Mucosa of rectum (tissue), 2 donors: ENCODE measurements around the gene WDFY3.

Source experiments
- H3K27ac ChIP-seq, 2 donors: one replicate each; pipeline ENCODE4 v1.7.0; 2013; ENCODE audit warnings: inconsistent platforms in 2 of 2, low read depth in 2 of 2, low read length in 2 of 2
- H3K27me3 ChIP-seq, 2 donors: one replicate each; pipeline ENCODE4 v1.7.0; 2013; ENCODE audit warnings: low read length in 2 of 2; ENCODE audit not compliant: control insufficient read depth in 2 of 2, insufficient read depth in 2 of 2
- H3K36me3 ChIP-seq, 2 donors: one replicate each; pipeline ENCODE4 v1.7.0; 2013; ENCODE audit warnings: low read length in 2 of 2; ENCODE audit not compliant: control insufficient read depth in 2 of 2, insufficient read depth in 2 of 2
- H3K4me1 ChIP-seq, 2 donors: one replicate each; pipeline ENCODE4 v1.7.0; 2013; ENCODE audit warnings: low read length in 2 of 2, mild to moderate bottlenecking in 1 of 2; ENCODE audit not compliant: control insufficient read depth in 2 of 2, insufficient read depth in 2 of 2
- H3K4me3 ChIP-seq, 2 donors: one replicate each; pipeline ENCODE4 v1.7.0; 2013; ENCODE audit warnings: low read length in 2 of 2
- H3K9ac ChIP-seq, 2 donors: one replicate each; pipeline ENCODE4 v1.7.0; 2013; ENCODE audit warnings: low read length in 2 of 2, low read depth in 1 of 2, mild to moderate bottlenecking in 1 of 2
- H3K9me3 ChIP-seq, 2 donors: one replicate each; pipeline ENCODE4 v1.7.0; 2013; ENCODE audit warnings: low read length in 2 of 2; ENCODE audit not compliant: control insufficient read depth in 2 of 2
- donor health status: healthy.
- donor health status: Normal muscosa, but diverticular disease.

WDFY3 gene

DNA sequence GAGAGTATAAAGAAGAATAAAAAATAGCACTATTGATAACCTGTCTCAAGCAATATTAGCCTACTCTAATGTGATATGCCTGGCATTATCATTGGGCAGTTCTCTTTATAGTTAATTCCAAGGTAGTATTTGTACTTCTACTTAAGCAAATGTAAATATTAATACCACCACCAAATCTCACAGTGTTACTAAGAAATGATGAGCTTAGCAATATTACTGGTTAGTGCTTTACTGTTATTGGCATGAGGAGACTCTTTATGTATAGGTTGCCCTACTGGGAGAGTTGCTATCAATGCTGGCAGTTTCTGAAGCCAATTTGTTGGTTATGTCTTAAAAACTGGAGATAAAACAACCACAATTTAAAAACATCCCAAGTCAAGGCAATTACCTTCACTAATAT, 227.9 kb downstream of the WDFY3 start:
- Histone ChIP-seq H3K36me3 (peaks cover 36 to 51% of the 10 kb centered on the region in 2 donors), H3K4me1 (no peaks in the 10 kb centered on the region), H3K9me3 (no peaks in the 10 kb centered on the region), H3K4me3 (no peak overlapping the region), H3K27ac (no peak overlapping the region), H3K9ac (no peak overlapping the region), H3K27me3 (no peaks in the 10 kb centered on the region)

DNA sequence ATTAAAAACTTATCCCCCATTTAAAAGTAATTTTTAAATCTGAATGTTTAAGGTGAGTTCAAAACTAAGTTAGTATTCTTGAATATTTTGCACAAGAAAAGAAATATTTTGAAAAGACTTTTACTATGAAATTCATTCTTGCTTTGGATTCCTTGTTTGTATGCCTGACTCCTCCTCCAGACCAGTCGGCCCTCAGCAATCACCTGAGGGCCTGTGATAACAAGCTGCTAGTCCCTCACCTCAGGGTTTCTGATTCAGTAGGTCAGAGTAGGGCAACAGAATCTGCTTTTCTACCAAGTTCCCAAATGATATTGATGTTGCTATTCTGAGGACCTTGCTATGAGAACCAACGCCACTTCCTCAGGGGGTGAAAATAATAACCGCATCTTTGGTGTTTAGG, 228.8 kb downstream of the WDFY3 start:
- Histone ChIP-seq H3K9me3 (no peaks in the 10 kb centered on the region), H3K9ac (no peak overlapping the region), H3K4me3 (no peak overlapping the region), H3K27ac (no peak overlapping the region), H3K27me3 (no peaks in the 10 kb centered on the region), H3K36me3 (peaks cover 28 to 53% of the 10 kb centered on the region in 2 donors), H3K4me1 (no peaks in the 10 kb centered on the region)

DNA sequence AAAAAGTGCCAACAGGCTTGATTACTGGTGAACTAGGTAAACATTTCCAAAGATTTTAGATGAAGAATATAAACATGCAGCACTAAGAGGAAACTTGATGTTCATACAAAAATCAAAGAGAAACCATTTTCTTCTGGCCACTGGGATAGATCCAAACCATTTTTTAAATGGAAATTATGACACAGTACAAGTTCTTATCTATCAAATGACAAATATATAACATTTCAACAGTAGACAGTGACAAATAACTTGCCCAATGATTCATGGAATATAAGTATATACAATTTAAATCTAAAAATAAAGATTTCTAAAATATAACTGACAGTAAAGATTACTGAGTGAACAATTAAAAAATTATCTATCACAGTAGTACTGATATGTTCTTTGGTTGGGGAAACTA, 232.5 kb downstream of the WDFY3 start:
- H3K9me3 ChIP-seq = no peaks in the 10 kb centered on the region
- H3K36me3 ChIP-seq = peaks cover 15 to 44% of the 10 kb centered on the region in 2 donors
- no peaks in the 10 kb centered on the region for H3K4me1 ChIP-seq
- no peak overlapping the region for H3K27ac ChIP-seq
- no peak overlapping the region for H3K9ac ChIP-seq
- no peak overlapping the region for H3K4me3 ChIP-seq
- no peaks in the 10 kb centered on the region for H3K27me3 ChIP-seq

DNA sequence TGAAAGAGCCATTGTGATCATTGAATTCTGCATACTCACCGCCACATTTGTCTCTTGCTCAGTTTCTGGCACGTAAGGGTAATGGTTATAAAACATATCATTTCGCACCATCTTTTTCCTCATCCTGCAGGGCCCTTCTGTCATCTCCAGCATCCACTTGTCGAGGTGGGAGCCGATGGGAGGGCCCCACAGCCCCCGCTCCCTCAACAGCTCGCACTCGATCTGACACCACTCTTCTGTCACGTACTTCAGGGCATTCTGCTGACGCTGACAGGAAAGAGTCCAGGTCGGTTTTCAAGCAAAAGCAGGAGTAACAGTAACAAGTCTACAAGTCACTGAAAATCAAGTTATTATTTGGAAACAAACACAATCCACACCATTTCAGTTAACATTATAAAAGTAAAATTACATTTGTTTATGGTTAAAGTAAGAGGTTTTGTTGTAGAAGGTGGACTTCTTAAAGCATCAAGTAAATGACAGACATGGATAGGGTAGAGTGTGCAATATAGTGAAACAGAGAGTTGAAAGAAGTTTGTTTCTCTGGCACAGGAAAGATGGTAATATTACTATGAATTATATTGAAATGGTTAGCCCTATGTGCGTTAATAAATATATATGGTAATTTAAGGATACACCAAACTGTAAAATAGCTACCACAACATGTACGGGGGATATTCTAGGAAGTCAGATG, 233.0 kb downstream of the WDFY3 start:
- H3K36me3 ChIP-seq = peaks cover 13 to 39% of the 10 kb centered on the region in 2 donors

DNA sequence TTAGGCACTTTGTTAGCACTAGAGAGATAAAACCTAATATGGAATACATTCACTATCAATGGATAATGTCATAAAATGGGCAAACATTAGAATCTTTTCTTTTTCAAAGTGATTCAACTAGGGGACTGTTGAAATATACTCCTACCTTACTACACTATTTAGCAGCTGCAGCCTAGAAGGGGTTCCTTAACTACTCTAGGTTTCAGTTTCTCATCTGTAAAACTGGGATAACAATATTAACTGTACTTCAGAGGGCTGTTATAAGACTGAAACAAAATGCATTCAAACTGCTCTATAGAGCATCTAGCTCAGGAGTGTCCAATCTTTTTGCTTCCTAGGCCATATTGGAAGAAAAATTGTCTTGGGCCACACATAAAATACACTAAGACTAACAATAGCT, 236.1 kb downstream of the WDFY3 start:
- Histone ChIP-seq H3K9ac (no peak overlapping the region), H3K9me3 (no peaks in the 10 kb centered on the region), H3K4me3 (no peak overlapping the region), H3K27me3 (no peaks in the 10 kb centered on the region), H3K36me3 (peaks cover 5 to 25% of the 10 kb centered on the region in 2 donors), H3K4me1 (no peaks in the 10 kb centered on the region), H3K27ac (no peak overlapping the region)

More for the DNA sequence above, 233.0 kb downstream of the WDFY3 start:
- H3K4me1 ChIP-seq = no peaks in the 10 kb centered on the region
- no peak overlapping the region for H3K27ac ChIP-seq
- H3K9me3 ChIP-seq = no peaks in the 10 kb centered on the region
- H3K4me3 ChIP-seq = no peak overlapping the region
- no peaks in the 10 kb centered on the region for H3K27me3 ChIP-seq
- no peak overlapping the region for H3K9ac ChIP-seq

DNA sequence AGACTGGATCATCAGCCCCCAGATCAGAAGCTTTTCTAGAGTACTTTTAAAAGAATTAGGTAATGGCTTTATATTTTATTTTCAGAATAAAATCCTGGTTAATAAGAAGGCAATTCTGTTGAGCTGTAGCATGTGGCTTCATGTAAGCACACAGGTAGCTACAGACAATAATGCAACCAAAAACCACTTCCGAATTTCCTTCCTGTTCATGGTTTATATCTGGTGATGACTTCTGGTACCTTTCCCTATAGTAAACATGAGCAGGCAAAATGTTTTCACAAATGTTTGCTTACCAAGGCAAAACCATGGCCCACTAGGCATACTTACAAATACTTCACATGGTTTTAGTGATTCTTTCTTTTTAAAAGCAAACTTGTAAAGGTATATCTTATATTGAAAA, 239.0 kb downstream of the WDFY3 start:
- H3K27ac ChIP-seq = no peak overlapping the region
- H3K4me1 ChIP-seq = no peaks in the 10 kb centered on the region
- H3K9ac ChIP-seq = no peak overlapping the region
- H3K36me3 ChIP-seq = peaks cover 6 to 17% of the 10 kb centered on the region in 2 donors
- H3K4me3 ChIP-seq = no peak overlapping the region
- H3K27me3 ChIP-seq = no peaks in the 10 kb centered on the region
- no peaks in the 10 kb centered on the region for H3K9me3 ChIP-seq

DNA sequence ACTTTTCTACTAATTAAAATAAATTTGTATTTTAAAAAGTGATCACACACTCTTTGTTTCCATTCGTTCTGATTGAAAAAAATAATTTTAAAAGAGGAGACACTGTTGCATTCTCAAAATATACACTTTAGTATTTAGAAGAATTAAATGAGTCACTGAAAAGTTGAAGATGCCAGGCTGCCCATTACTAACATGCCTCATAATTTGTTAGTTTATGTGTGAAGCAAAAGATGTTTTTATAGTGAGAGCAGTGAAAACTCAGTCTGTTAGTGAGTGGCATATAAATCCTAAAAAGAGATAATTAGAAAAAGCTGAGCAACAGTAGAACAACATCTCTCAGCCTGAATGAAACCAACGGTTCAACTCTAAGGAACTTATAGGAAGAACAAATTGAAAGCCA, 240.1 kb downstream of the WDFY3 start:
- Histone ChIP-seq H3K27me3 (no peaks in the 10 kb centered on the region), H3K36me3 (peaks cover 4 to 12% of the 10 kb centered on the region in 2 donors), H3K27ac (no peak overlapping the region), H3K9ac (no peak overlapping the region), H3K4me3 (no peak overlapping the region), H3K9me3 (no peaks in the 10 kb centered on the region), H3K4me1 (no peaks in the 10 kb centered on the region)

DNA sequence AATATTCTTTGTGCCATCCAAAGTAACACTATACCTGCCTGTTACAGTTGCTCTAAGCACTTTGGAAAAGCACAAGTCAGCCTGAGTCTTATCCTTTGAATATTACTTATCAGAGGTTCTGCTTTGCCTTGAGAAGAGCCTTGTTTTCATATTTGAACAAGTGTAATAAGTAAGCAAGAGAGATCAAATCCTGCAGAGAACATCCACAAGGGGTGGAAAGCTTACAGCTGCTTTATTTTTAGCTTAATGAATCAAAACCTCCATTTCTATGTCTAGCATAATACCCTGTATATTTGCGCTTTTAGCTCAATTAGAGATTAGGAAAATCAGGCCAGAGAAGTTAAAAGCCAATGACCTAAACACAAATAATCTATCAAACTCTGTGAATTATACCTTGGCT, 243.8 kb downstream of the WDFY3 start:
- Histone ChIP-seq H3K9ac (no peak overlapping the region), H3K36me3 (peaks cover 17 to 26% of the 10 kb centered on the region in 2 donors), H3K4me3 (no peak overlapping the region), H3K4me1 (no peaks in the 10 kb centered on the region), H3K27ac (no peak overlapping the region), H3K27me3 (no peaks in the 10 kb centered on the region), H3K9me3 (no peaks in the 10 kb centered on the region)

DNA sequence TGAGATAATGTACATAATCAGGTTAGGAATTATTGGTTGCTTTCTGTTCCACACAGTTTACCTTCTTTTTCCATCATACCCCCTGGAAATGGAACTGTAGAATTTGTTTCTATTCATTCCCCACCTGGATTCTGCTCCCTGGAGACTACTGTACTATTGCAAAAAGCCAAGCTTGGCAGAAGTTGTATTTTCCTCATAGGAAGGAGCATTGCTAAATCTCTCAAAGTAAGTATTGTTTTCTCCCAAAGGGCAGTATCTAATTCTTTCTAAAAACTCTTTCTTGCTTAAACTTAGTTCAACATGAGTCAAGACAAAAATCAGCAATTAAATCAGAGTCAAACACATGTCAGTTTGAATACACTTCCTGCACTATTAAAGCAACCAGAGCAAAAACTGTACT, 247.4 kb downstream of the WDFY3 start:
- Histone ChIP-seq H3K27ac (no peak overlapping the region), H3K9me3 (no peaks in the 10 kb centered on the region), H3K9ac (no peak overlapping the region), H3K27me3 (no peaks in the 10 kb centered on the region), H3K4me3 (no peak overlapping the region), H3K36me3 (peaks cover 13 to 22% of the 10 kb centered on the region in 2 donors), H3K4me1 (no peaks in the 10 kb centered on the region)

DNA sequence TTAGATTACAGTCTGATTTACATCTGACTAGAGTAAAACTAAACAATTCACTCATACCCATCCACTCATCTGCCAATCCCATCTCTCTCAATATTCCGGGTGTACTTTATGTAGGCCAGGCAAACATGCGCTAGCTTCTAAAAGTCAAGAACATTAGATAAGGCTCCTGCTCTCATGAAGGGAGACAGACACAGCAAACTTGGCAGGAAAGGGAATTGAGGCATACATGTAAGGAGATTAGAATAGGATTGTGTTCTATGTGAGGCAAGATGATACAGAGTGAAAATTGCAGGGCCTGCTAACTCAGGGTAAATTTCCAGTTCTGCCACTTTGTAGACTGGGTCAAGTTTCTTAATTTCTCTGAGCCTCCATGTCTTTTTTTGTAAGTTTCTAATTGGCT, 247.8 kb downstream of the WDFY3 start:
- H3K9ac ChIP-seq = no peak overlapping the region
- H3K36me3 ChIP-seq = peaks cover 16 to 17% of the 10 kb centered on the region in 2 donors
- H3K4me3 ChIP-seq = no peak overlapping the region
- no peaks in the 10 kb centered on the region for H3K4me1 ChIP-seq
- H3K27ac ChIP-seq = no peak overlapping the region
- no peaks in the 10 kb centered on the region for H3K27me3 ChIP-seq
- H3K9me3 ChIP-seq = no peaks in the 10 kb centered on the region
